ENCODE results near the gene CPSF3.

The CPSF3 gene

DNA sequence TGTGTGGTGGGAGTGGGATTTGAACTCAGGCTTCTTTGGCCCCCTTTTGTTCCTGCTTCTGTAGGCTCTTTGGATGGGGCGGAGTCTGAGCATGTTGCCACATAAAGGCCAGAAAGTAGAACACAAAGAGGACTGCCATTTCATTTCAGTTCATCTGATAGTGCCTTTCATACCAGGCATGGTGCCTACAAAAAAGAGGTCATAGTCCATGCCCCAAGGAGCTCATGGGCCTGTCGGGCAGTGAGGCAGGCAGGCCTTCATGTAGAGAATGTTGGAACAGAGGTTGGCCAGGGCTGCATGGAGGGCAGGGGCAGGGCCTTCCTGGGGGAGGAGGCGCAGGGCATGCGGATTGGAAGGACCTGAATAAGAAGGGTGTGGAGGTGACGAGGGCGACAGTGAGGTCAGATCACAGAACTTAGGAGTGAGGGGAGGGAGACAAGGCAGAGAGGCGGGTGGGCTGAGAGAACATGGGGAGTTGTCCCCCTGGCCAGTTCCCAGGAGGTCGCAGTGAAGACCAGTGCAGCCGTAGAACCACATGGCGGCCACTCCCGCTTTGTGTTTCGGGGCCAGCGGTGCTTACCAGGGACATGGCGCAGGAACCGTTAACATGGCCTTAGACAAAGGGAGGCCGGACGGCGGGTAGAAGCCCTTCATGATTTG, 49.3 kb upstream of the CPSF3 start:
- no peaks in the 10 kb centered on the region for H3K9me3 ChIP-seq (ENCODE audit: control insufficient read depth, insufficient read depth, low read depth, low read length)
- H3K4me1 ChIP-seq (ENCODE audit: control insufficient read depth, insufficient read depth, low read length): peaks cover 3% of the 10 kb centered on the region
- H3K36me3 ChIP-seq (ENCODE audit: control insufficient read depth in 2 of 2, insufficient read depth in 1 of 2, low read length in 2 of 2): peaks cover 0 to 52% of the 10 kb centered on the region in 2 experiments; a peak in 1 of 3 replicates
- no peak overlapping the region for H3K4me3 ChIP-seq (ENCODE audit: low read depth, low read length)
- ChIA-PET POLR2A (no interaction called here), CTCF (interaction anchor here (0.7 kb wide), 1 partner anchor 183 kb away, joined by 3 read pairs; no protein-coding TSS in a partner anchor)
- no peak for TF ChIP-seq ZNF114 (tag by site-specific recombination; IDR thresholded peaks at IDR 0.05)
- TF ChIP-seq, protein P1, sequence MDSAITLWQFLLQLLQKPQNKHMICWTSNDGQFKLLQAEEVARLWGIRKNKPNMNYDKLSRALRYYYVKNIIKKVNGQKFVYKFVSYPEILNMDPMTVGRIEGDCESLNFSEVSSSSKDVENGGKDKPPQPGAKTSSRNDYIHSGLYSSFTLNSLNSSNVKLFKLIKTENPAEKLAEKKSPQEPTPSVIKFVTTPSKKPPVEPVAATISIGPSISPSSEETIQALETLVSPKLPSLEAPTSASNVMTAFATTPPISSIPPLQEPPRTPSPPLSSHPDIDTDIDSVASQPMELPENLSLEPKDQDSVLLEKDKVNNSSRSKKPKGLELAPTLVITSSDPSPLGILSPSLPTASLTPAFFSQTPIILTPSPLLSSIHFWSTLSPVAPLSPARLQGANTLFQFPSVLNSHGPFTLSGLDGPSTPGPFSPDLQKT (IDR thresholded peaks at IDR 0.05; ENCODE audit: borderline replicate concordance, low read depth, low read length): no peak
- TF ChIP-seq, protein P2, sequence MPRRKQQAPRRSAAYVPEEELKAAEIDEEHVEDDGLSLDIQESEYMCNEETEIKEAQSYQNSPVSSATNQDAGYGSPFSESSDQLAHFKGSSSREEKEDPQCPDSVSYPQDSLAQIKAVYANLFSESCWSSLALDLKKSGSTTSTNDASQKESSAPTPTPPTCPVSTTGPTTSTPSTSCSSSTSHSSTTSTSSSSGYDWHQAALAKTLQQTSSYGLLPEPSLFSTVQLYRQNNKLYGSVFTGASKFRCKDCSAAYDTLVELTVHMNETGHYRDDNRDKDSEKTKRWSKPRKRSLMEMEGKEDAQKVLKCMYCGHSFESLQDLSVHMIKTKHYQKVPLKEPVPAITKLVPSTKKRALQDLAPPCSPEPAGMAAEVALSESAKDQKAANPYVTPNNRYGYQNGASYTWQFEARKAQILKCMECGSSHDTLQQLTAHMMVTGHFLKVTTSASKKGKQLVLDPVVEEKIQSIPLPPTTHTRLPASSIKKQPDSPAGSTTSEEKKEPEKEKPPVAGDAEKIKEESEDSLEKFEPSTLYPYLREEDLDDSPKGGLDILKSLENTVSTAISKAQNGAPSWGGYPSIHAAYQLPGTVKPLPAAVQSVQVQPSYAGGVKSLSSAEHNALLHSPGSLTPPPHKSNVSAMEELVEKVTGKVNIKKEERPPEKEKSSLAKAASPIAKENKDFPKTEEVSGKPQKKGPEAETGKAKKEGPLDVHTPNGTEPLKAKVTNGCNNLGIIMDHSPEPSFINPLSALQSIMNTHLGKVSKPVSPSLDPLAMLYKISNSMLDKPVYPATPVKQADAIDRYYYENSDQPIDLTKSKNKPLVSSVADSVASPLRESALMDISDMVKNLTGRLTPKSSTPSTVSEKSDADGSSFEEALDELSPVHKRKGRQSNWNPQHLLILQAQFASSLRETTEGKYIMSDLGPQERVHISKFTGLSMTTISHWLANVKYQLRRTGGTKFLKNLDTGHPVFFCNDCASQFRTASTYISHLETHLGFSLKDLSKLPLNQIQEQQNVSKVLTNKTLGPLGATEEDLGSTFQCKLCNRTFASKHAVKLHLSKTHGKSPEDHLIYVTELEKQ (tag by site-specific recombination; IDR thresholded peaks at IDR 0.05; ENCODE audit: borderline replicate concordance): no peak
- TF ChIP-seq, protein P3, sequence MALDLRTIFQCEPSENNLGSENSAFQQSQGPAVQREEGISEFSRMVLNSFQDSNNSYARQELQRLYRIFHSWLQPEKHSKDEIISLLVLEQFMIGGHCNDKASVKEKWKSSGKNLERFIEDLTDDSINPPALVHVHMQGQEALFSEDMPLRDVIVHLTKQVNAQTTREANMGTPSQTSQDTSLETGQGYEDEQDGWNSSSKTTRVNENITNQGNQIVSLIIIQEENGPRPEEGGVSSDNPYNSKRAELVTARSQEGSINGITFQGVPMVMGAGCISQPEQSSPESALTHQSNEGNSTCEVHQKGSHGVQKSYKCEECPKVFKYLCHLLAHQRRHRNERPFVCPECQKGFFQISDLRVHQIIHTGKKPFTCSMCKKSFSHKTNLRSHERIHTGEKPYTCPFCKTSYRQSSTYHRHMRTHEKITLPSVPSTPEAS (tag by site-specific recombination; IDR thresholded peaks at IDR 0.05): no peak
- no peak for TF ChIP-seq ZBTB1 (tag by site-specific recombination; IDR thresholded peaks at IDR 0.05)
- TF ChIP-seq, protein P4, sequence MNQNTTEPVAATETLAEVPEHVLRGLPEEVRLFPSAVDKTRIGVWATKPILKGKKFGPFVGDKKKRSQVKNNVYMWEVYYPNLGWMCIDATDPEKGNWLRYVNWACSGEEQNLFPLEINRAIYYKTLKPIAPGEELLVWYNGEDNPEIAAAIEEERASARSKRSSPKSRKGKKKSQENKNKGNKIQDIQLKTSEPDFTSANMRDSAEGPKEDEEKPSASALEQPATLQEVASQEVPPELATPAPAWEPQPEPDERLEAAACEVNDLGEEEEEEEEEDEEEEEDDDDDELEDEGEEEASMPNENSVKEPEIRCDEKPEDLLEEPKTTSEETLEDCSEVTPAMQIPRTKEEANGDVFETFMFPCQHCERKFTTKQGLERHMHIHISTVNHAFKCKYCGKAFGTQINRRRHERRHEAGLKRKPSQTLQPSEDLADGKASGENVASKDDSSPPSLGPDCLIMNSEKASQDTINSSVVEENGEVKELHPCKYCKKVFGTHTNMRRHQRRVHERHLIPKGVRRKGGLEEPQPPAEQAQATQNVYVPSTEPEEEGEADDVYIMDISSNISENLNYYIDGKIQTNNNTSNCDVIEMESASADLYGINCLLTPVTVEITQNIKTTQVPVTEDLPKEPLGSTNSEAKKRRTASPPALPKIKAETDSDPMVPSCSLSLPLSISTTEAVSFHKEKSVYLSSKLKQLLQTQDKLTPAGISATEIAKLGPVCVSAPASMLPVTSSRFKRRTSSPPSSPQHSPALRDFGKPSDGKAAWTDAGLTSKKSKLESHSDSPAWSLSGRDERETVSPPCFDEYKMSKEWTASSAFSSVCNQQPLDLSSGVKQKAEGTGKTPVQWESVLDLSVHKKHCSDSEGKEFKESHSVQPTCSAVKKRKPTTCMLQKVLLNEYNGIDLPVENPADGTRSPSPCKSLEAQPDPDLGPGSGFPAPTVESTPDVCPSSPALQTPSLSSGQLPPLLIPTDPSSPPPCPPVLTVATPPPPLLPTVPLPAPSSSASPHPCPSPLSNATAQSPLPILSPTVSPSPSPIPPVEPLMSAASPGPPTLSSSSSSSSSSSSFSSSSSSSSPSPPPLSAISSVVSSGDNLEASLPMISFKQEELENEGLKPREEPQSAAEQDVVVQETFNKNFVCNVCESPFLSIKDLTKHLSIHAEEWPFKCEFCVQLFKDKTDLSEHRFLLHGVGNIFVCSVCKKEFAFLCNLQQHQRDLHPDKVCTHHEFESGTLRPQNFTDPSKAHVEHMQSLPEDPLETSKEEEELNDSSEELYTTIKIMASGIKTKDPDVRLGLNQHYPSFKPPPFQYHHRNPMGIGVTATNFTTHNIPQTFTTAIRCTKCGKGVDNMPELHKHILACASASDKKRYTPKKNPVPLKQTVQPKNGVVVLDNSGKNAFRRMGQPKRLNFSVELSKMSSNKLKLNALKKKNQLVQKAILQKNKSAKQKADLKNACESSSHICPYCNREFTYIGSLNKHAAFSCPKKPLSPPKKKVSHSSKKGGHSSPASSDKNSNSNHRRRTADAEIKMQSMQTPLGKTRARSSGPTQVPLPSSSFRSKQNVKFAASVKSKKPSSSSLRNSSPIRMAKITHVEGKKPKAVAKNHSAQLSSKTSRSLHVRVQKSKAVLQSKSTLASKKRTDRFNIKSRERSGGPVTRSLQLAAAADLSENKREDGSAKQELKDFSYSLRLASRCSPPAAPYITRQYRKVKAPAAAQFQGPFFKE (tag by site-specific recombination; IDR thresholded peaks at IDR 0.05; ENCODE audit: borderline replicate concordance): no peak
- TF ChIP-seq, protein P5, sequence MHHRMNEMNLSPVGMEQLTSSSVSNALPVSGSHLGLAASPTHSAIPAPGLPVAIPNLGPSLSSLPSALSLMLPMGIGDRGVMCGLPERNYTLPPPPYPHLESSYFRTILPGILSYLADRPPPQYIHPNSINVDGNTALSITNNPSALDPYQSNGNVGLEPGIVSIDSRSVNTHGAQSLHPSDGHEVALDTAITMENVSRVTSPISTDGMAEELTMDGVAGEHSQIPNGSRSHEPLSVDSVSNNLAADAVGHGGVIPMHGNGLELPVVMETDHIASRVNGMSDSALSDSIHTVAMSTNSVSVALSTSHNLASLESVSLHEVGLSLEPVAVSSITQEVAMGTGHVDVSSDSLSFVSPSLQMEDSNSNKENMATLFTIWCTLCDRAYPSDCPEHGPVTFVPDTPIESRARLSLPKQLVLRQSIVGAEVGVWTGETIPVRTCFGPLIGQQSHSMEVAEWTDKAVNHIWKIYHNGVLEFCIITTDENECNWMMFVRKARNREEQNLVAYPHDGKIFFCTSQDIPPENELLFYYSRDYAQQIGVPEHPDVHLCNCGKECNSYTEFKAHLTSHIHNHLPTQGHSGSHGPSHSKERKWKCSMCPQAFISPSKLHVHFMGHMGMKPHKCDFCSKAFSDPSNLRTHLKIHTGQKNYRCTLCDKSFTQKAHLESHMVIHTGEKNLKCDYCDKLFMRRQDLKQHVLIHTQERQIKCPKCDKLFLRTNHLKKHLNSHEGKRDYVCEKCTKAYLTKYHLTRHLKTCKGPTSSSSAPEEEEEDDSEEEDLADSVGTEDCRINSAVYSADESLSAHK (tag by site-specific recombination; IDR thresholded peaks at IDR 0.05): no peak
- no peak overlapping the region for H3K27ac ChIP-seq (ENCODE audit: extremely low read depth, low read depth, low read length)

DNA sequence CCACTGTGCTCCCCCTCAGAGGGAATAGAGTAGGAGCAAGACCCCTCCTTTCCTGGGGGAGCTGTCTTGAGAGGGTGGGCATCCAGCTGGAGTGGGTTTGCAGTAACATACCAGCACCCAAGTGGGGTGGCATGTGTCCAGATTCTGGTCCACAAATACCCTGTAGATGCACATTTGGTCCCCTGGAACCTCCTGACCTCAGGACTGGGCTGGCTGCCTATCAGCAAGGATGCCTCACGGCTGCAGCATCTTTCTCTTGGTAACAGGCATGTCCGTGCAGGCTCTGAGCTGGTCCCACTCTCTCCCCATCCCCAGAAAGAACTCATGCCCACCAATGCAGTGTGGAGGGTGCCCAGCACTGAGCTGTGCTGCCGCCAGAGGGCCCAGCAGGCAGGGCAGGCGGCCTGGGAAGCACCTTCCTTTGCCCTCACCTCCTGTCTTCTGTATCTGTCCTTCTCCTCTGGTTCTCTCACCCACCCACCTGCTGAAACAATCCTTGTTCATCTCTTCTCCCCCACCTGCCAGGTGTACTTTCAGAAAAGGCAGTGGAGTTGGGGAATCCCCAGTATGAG, 47.5 kb upstream of the CPSF3 start:
- H3K4me1 ChIP-seq (ENCODE audit: control insufficient read depth, insufficient read depth, low read length): peaks cover under 1% of the 10 kb centered on the region
- CTCF ChIA-PET: no interaction called here
- H3K36me3 ChIP-seq (ENCODE audit: control insufficient read depth in 2 of 2, insufficient read depth in 1 of 2, low read length in 2 of 2): peaks cover 0 to 55% of the 10 kb centered on the region in 2 experiments; a peak in 2 of 3 replicates
- POLR2A ChIA-PET: no interaction called here
- TF ChIP-seq ZNF707 (tag by site-specific recombination; IDR thresholded peaks at IDR 0.05) (no peak), ZNF585B (tag by site-specific recombination; IDR thresholded peaks at IDR 0.05) (peak; percentile 40)
- H3K4me3 ChIP-seq (ENCODE audit: low read depth, low read length): no peak overlapping the region
- H3K27ac ChIP-seq (ENCODE audit: extremely low read depth, low read depth, low read length): no peak overlapping the region
- no peaks in the 10 kb centered on the region for H3K9me3 ChIP-seq (ENCODE audit: control insufficient read depth, insufficient read depth, low read depth, low read length)
